Non-pigmented ciliary epithelial cell (primary cell): ENCODE results near the gene NCOA1.

Experiments used
- DNase-seq: peaks from one replicate; pipeline ENCODE4 v3.0.0-alpha.2; 2010; ENCODE audit warnings: low read depth

The NCOA1 gene

GRCh38 chr2:24743924-24744323 lies 252.9 kb downstream of the NCOA1 start:
- no peak for DNase-seq

GRCh38 chr2:24744356-24744755 lies 253.3 kb downstream of the NCOA1 start:
- no peak for DNase-seq

GRCh38 chr2:24745825-24746224 lies 254.8 kb downstream of the NCOA1 start:
- DNase-seq = no peak

- DNase-seq = no peak
These were observed 256.2 kb downstream of the NCOA1 start for GRCh38 chr2:24747299-24747698.

- DNase-seq = no peak
These were observed 258.1 kb downstream of the NCOA1 start for GRCh38 chr2:24749069-24749691.

GRCh38 chr2:24754985-24755705 lies 264.1 kb downstream of the NCOA1 start:
- no peak for DNase-seq

GRCh38 chr2:24756789-24757188 lies 265.7 kb downstream of the NCOA1 start:
- DNase-seq = no peak

- DNase-seq = no peak
These were observed 270.8 kb downstream of the NCOA1 start for GRCh38 chr2:24761866-24762265.

GRCh38 chr2:24762518-24762917 lies 271.5 kb downstream of the NCOA1 start:
- no peak for DNase-seq

- no peak for DNase-seq
These were observed 272.8 kb downstream of the NCOA1 start for GRCh38 chr2:24763843-24764242.

- no peak for DNase-seq
These were observed 275.6 kb downstream of the NCOA1 start for GRCh38 chr2:24766609-24767008.

GRCh38 chr2:24768013-24768412 lies 277.0 kb downstream of the NCOA1 start:
- no peak for DNase-seq

- no peak for DNase-seq
These were observed 277.5 kb downstream of the NCOA1 start for GRCh38 chr2:24768601-24769000.

- no peak for DNase-seq
These were observed 280.0 kb downstream of the NCOA1 start for GRCh38 chr2:24771061-24771460.

GRCh38 chr2:24771764-24772586 lies 280.9 kb downstream of the NCOA1 start:
- no peak for DNase-seq

GRCh38 chr2:24774373-24774772 lies 283.3 kb downstream of the NCOA1 start:
- no peak for DNase-seq

- DNase-seq = no peak
These were observed 288.1 kb downstream of the NCOA1 start for GRCh38 chr2:24779116-24779515.

GRCh38 chr2:24783641-24784040 lies 292.6 kb downstream of the NCOA1 start:
- DNase-seq = no peak

- no peak for DNase-seq
These were observed 294.7 kb downstream of the NCOA1 start for GRCh38 chr2:24785671-24786321.

GRCh38 chr2:24787532-24787931 lies 296.5 kb downstream of the NCOA1 start:
- DNase-seq = no peak

GRCh38 chr2:24788816-24789215 lies 297.8 kb downstream of the NCOA1 start:
- no peak for DNase-seq

GRCh38 chr2:24791452-24791851 lies 300.4 kb downstream of the NCOA1 start:
- no peak for DNase-seq

GRCh38 chr2:24792542-24792873 lies 301.5 kb downstream of the NCOA1 start:
- no peak for DNase-seq
